CD4-positive, alpha-beta T cell treated with Interleukin-15 for 1 hour (primary cell): ENCODE measurements around the gene DRC3.

Experiments used
- DNase-seq: peaks from one replicate; pipeline ENCODE4 v3.0.0-alpha.2; 2020

The DRC3 gene

DNA sequence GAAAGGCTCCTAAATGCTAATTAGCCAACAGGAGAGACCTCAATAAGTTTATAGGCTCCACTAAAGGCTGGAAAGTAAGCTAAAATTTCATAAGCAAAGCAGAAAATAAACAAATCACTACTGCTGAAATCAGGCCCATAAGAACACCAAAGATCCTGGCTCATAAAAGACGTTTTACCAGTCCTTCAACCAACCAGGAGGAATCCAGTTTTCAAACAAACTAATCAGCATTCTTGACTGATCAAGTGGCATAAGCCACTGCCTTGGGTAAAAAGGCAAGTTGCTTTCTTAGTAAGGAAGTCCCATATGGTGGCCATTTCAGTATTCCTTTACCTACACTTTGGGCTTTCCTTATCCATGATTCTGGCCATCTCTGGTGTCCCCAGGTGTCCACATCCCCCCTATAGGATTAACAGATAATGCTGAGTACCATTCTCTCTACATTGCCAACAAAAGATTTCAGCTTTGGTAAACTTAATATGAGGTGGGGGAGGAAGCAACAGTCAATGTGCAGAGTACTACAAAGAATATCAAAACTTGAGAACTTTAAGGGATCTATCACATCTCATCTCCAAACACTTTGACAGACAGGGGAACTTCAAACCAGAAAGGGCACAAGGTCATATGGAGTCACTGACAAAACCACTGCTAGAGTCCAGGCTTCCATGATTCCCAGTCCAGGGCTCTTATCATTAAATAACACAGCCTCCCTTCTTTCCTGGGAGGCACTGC is 1.8 kb upstream of the DRC3 start:
- no peak for DNase-seq

DNA sequence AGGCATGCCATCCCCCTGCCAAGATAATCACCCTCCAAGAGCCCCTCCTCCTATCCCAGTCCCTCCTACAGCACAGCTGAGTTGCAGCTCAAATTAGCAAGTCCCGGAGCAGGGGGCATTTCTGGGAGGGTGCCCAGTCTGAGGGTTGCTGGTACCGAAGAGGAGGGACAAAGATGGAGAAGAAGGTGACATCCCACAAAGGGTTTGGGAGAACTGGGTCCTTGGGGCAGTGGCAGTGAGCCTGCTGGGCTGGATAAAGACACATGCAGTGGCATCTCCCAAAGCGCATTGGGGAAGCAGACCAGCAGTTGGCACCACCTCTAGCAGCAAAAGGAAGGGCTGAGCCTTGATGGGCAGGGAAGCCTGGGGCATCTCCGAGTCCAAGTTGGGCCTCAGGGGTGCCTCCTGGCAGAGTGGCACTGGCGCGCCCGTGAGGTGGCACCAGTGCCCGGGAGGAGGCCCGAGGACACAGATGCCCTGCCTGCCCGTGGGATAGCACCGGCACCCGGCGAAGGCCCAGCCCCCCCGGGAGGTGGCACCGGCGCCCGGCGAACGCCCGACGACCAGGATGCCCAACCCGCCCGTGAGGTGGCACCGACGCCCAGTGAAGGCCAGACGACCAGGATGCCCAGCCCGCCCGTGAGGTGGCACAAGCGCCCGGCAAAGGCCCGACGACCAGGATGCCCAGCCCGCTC is 1.1 kb upstream of the DRC3 start:
- no peak for DNase-seq

DNA sequence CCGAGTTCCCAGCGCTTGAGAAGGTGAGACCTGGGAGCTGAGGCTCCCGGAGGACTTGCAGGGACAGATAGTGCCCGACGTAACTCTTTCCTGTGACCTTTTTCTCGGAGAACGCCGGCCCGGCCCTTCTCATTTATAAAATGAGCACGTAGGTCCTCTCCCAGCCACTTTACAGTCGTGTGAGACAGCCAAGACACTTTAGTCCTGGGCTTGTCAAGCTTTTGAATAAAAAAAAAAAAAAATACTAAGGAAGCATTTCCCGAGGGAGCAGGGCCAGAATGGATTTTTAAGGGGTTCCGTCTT is 241 bp downstream of the DRC3 start:
- no peak for DNase-seq

DNA sequence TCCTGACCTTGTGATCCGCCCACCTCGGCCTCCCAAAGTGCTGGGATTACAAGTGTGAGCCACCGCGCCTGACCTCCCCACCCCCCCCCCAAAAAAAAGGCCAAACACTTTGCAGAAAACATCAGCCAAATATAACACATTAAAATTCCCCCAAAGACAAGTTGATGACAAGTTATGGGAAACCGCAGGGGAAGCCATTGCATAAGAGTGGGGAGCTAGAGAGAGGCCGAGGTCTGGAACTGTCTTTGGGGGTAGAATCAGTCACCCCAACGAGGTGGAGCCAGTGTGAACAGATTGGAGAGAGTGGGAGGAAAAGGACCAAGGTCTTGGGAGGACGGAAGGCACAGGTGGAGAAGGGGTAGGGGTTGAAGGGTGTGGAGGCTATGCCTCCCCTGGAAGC is 2.8 kb downstream of the DRC3 start:
- DNase-seq: peak; percentile 40

DNA sequence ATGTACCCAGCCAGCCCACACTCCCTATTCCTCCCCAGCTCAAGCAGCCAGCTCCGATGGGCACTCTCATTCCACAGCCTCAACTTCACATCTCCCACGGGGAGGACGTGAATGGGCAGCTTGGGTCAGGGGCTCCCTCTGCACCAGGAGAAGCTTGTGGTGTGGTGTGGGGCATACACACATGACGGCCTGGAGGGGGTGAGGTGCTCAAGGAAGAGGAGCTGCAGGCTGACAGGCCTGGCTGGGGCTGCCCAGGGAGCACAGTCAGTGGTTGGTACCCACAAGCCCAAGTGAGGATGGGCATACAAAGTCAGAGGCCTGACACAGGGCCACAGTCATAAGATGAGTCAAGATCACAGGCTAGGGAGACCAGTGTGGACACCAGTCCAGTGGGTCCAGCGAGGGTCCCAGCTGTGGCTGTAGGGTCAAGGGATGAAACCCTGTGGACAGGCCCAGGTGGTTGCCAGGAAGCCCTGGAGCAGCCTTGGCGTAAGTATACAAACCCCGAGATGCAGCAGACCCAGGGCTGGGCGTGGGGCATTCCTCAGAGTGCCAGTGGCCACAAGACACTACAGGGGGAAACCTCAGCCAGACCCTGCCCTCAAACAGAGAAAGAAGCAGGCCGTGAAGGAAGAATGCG is 4.4 kb downstream of the DRC3 start:
- DNase-seq: no peak

DNA sequence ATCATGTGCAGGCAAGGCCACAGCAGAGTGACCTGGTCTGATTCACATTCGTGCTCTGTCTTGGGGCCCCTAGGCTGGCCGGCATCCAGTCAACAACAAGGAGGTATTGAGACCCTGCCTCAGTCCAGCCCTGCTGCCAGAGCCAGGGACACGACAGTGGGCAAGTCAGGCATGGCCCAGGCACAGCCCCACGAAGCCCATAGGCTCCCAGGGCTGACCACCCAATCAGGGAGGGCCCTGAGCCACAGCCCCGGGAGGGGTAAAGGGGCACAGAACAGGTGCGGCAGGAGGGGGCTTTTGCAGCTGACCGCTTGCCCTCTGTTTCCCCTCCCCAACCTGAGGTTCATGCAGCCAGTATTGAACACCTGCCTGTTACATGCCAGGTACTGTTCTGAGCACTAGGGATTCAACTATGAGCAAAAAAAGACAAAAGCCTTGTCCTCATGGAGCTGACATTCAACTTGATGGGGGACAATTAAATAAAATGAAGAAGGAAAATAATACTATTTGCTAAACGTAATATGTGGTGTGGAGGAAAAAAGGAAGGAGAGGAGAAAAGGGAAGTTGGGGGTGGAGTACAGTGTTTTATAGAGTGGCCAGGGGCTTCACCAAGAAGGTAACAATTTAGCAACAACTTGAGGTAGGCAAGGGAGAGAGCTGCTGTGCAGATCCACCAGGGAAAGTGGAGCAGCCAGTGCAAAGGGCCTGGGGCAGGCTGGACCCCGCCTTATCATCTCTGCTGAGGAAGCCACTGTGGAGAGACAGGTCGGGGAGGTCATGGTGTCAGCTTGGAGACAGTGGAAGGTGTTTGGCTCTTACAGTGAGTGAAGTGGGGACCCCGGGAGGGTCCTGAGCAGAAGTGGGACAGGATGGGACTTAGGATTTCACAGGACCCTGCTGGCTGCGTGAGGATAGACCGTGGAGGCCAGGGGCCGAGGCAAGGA is 6.1 kb downstream of the DRC3 start:
- DNase-seq: no peak

DNA sequence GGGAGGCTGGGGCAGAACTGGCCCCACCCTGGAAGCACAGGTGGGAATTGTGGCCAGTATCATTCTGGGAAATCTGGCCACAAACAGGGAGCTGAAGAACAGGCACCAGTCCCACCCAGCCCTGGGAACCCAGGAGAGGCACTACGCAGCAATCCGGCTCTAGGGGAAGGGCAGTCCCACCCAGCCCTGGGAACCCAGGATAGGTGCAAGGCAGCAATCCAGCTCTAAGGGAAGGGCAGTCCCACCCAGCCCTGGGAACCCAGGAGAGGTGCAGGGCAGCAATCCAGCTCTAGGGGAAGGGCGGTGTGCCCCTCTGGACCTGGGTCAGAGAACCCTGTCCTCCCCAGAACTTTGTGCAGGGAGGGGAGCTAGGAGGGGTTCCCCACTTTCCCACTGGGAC is 7.1 kb downstream of the DRC3 start:
- no peak for DNase-seq

DNA sequence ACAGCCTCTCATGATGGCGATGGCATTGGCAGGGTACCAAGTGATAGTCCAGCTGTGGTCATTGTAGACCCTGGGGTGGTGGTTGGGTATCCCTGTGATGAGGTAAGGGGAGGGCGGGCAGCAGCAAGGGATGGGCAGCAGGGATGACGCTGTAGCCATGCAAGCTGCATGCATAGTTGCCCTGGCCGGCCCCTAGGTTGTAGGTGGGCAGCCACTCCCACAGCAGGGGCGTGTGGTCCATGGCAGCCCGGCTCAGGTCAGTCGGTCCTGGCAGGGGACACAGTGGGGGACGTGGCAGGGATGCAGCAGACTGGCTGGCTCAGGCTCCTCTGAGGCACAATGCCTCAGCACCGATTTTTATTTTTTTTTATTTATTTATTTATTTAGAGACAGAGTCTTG is 8.7 kb downstream of the DRC3 start:
- no peak for DNase-seq

DNA sequence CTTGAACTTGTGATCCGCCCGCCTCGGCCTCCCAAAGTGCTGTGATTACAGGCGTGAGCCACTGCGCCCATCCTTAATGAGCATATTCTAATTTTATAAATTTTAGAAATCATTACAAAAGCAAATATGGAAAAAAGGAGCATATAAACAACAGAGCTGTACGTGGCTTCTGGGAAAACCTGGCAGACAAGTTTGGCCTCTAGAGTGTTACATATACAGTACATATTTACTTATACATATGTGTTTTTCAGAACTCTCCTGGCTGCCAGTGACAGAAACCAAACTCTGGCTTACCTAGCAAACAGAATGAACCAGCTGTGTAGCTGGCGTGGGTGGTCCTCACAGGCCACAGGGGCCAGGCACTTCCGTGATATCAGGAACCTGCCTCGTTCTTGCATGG is 10.1 kb downstream of the DRC3 start:
- no peak for DNase-seq

DNA sequence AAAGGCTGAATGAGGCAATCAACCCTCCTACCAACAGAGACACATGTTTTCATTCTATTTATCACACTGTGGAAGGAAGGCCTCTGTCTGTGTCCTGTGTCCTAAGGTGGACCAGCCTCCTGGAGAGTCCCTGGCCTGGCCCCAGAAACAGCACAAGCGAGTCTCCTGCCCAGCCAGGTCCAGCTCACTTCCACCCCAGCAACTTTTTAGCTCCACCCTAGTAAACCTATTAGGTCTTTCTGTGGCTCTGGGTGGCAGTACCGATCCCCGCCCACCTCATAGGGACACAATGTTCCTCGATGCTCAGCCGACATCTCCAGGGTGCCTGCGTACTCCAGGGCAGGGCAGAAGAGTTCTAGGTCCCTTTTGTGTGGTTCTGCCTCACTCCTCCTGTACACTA is 10.7 kb downstream of the DRC3 start:
- DNase-seq: no peak

DNA sequence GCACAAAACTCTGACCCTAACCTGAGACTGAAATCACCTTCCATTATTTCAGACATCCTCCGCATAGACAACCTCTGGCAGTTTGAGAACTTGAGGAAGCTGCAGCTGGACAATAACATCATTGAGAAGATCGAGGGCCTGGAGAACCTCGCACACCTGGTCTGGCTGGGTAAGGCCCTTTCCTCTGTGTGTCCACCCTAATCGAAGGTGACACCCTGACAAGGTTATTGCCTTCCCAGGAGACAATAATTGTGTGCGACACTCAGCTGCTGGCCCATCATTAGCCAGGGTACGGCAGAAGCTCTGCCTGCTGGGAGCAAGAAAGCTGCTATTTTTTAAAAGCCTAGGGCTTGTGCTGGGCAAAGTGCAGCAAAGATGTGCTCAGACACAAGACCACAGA is 11.1 kb downstream of the DRC3 start:
- no peak for DNase-seq

DNA sequence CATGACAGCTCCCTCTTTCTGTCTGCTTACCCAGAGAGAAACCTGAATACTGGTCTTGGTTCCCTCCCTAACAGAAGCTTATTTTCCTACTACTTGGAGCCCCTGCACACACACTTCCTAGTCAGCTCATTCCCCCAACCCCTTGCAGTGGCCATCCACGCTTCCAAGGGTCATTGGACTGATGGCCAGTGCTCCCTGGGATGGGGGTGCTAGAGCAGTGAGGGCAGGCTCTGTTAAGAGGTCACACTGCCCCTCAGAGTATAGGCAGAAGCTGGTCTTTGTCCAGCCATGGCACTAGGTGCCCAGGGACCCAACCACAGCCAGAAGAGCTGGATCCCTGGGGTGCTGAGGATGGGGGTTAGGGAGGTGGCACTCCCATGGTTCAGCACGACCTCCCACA is 12.5 kb downstream of the DRC3 start:
- no peak for DNase-seq

DNA sequence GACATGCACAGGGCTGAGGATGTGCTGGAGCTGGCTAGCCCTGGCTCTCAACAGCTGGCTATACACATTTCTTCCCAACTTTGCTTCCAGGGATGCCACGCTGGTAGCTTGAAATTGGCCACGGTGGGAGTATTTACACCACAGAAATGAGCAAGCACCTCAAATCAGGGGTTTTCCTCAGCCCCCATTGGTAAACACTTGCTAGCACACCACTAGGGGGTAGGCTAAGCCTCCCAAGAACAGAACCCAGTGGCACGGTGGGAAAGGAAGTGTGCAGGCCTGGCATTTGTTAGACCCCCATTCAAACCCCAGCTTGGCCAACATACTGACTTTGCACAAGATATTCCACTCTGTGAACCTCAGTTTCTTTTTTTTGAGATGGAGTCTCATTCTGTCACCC is 12.9 kb downstream of the DRC3 start:
- DNase-seq: no peak

DNA sequence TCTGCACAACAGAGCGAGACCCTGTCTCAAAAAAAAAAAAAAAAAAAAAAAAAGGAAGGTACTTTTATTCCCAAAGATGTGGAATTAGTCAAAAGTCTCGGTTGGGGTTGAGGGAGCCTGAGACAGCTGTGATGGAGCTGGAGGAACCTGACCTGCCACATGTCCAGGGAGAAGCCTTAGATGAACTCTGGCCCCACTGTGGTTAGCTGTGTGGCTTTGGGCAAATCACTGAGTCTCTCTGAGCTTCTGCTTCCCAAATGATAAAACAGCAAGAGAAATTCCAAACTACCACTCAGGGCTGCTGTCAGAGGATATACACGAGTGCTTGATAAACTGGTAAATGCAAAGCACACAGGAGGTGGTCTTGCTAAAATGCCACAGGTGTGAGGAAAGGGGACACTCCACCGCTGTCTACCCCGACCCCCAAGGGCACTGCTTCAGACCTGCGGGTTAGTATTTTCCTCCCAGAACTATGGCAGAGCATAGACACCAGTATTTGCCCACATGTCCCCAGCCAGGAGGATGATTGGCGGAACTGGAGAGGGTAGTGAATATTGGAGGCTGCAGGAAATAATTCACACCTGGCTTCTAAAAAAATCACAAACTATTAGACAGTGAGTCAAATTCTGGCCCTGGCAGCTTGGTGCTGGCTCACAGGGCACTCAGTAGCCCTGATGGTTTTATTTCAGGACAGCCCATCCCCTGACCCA is 14.7 kb downstream of the DRC3 start:
- DNase-seq: no peak

DNA sequence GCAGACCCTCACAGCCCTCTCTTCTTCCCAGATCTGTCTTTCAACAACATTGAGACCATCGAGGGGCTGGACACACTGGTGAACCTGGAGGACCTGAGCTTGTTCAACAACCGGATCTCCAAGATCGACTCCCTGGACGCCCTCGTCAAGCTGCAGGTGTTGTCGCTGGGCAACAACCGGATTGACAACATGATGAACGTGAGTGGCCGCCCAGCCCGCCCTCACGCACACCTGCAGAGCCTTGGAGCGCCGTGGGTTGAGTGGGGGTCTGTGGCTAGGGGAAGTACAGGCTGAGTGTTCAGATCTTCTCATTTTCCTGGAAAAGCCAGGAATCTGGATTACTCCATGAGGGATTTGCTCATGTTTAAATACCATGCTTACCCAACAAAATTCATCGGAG is 15.2 kb downstream of the DRC3 start:
- DNase-seq: no peak

DNA sequence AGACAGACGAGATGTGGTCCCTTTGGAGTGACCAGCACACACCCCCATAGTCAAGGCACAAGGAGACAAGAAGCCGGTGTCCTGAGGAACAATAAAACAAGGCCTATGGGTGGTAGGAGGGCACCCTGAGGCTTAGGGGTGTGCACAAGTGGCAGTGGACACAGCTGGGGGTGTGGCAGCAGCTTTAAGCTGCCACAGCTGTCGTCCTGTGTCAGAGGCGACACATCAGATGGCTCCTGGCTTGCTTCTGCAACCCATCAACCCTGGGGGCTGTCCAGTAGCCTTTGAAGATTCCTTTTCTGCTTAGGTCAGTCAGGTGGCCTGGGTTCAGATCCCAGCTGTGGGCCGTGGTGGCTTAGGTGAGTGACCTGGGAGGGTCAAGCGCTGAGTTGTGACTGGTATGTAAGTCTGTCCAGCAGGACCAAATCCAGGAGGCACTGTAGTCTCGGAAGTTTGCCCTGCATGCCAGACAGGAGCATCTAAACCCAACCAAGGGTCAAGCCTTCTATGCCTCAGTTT is 15.8 kb downstream of the DRC3 start:
- DNase-seq: no peak

DNA sequence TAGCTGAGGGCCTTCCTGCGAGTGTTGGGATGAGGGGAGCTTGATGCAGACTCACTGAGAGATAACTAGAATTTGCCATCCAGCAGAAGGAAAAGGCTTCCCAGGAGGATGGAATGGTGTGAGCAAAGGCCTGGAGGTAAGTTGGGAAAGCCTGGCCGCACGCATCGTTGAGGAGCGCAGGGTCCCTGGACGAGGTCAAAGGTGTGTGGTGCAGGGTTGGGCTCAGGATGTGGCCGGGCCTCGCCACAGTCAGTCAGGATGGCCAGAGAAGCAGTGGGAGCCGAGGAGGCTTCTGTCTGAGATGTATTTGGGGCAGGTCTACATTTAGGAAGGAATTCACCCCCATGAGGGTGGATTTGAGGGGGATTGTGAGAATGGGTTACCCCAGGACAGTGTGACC is 16.4 kb downstream of the DRC3 start:
- no peak for DNase-seq

DNA sequence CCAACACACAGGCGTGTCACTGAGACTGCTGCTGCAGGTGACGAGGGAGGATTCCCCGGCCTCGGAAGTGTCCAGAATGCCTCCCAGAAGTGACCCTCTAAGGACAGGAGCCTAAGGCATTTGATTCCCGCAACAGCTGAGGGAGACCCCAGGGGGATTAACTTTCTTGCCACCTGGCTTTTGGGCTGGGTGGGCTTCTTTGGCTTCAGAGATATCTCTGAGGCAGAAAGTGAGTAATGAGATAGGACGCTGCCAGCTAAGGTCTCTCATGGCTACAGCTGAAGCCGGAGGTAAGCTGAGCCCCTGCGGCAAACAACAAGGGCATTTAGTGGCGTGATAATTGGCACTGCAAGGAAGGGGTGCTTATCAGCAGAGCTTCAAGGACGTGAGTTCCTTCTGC is 17.0 kb downstream of the DRC3 start:
- no peak for DNase-seq

DNA sequence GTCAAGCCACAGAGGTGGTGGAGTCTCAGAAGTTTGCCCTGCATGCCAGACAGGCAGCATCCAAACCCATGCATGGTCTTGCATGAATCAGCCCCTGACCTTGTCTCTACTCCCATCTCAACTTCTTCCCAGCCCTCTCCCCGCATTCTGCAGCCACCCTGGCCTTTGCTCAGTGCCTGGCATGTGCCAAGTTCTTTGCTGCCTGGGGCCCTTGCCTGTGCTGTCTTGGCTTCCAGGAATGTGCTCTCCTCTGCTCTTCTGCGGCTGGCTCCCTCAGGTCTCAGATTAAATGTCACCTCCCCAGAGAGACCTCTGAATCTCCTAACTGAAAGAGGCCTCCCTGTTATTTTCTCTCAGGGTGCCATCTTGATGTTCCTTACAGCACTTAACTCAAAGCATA is 17.6 kb downstream of the DRC3 start:
- no peak for DNase-seq

DNA sequence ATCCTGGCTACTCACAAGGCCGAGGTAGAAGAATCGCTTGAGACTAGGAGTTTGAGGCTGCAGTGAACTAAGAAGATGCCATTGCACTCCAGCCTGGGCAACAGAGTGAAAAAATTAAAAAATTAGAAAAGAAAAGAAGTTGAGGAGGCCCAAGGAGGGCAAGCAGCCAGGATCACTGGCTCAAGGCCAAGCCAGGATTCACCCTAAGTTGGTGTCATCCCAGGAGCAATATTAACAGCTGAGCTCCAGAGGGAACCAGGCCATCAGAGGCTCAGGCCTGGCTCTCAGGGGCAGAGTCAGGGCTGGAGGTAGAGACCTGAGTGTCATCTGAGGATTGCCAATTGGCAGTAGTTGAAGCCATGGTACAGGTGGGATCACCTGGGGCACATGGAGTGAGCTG is 20.7 kb downstream of the DRC3 start:
- no peak for DNase-seq

DNA sequence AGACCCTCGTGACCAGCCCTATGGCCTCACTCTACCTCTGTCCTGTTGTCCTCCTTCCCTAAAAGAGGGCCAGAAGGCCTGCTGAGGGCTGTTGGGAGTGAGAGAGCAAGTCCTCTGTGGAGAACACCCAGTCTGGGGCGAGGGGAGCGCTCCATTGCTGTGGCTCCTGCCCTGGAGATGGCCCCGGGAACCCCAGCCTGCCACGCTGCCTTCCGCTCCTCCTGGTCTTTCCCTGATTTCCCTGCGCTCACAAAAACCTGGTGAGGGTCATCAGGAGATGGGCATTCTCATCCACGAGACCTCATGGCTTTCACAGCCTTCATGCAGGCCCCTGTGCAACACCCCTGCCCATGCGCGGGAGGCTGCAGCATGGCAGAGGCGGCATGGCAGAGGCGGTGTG is 21.2 kb downstream of the DRC3 start:
- DNase-seq: no peak

DNA sequence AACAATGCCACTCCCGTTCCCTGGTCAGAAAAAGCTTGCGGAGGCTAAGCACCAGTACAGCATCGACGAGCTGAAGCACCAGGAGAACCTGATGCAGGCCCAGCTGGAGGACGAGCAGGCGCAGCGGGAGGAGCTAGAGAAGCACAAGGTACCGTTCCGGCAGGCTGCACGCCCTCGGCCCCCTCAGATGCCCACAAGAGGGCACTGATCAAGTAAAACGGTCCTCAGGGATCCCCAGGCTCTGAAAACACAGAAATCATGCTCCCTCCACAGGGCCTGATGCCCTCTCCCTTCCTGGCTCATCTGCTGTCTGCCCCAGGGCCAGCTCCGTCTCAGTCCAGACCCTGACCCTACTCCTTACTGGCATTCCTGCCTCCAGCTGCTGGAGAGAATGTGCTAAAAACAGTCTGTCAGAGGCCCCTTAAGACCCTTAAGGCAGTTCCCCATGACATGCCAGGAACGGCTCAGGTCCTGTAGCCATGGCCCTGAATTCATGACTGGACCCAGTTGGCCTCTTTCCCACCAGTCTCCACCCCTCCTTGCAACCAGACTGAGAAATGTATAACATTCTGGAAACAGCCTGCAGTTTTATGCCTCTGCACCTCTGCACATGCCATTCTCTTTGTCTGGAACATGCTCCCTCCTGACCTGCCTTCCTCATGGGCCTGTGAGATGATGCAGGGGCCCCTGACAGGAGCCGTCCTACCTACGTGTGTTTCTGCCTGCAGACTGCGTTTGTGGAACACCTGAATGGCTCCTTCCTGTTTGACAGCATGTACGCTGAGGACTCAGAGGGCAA is 21.8 kb downstream of the DRC3 start:
- DNase-seq: no peak
